HepG2 (cell line): Measurements from ENCODE around the gene TTLL1. TPM values are rescaled to one million over a fixed set of nuclear protein-coding genes. Genes with fewer than 3 reads are reported as not detected.
A peak's percentile ranks its signal among the peaks of the same experiment; 100 is the strongest.

Experiments used
- BHLHE40 ChIP-seq: IDR thresholded peaks from 2 replicates; pipeline ENCODE4 v1.6.1; 2011; ENCODE audit warnings: low read length, improper control_type of control experiment
- FOXC1 ChIP-seq: sonication (generic); formaldehyde crosslinking; IDR thresholded peaks from 2 replicates; pipeline ENCODE4 v1.8.0; 2022; ENCODE audit warnings: mild to moderate bottlenecking, missing genetic modification reagents, borderline replicate concordance
- MYC ChIP-seq: sonication (generic); formaldehyde crosslinking; IDR thresholded peaks from 2 replicates; pipeline ENCODE4 v1.9.0; 2021; ENCODE audit warnings: missing genetic modification reagents, borderline replicate concordance
- SMAD9 ChIP-seq: sonication (generic); formaldehyde crosslinking; IDR thresholded peaks from 2 replicates; pipeline ENCODE4 v1.5.1; 2020; ENCODE audit warnings: mild to moderate bottlenecking, missing genetic modification reagents
- ZBTB8A ChIP-seq: sonication (generic); formaldehyde crosslinking; IDR thresholded peaks from 2 replicates; pipeline ENCODE4 v1.4.0; 2020; ENCODE audit warnings: mild to moderate bottlenecking, low read depth, missing genetic modification reagents, borderline replicate concordance
- ZNF430 ChIP-seq: sonication (generic); formaldehyde crosslinking; IDR thresholded peaks from 2 replicates; pipeline ENCODE4 v1.9.0; 2021; ENCODE audit warnings: mild to moderate bottlenecking, missing genetic modification reagents
- ZNF570 ChIP-seq: sonication (generic); formaldehyde crosslinking; IDR thresholded peaks from 2 replicates; pipeline ENCODE4 v1.4.0; 2020; ENCODE audit warnings: mild to moderate bottlenecking, missing genetic modification reagents, borderline replicate concordance
- ZNF709 ChIP-seq: sonication (generic); formaldehyde crosslinking; IDR thresholded peaks from 2 replicates; pipeline ENCODE4 v1.5.0; 2020; ENCODE audit warnings: mild to moderate bottlenecking, missing genetic modification reagents
- ZNF710 ChIP-seq: sonication (generic); formaldehyde crosslinking; IDR thresholded peaks from 2 replicates; pipeline ENCODE4 v1.5.0; 2020; ENCODE audit warnings: mild to moderate bottlenecking, missing genetic modification reagents, borderline replicate concordance
- polyA plus RNA-seq, 8 experiments: library from polyadenylated mRNA; depleted of rRNA in 3 of 8; stranded (reverse) in 7 of 8; unstranded in 1 of 8; fragments of >200 nt; fragmentation: Illumina TruSeq in 4 of 8; extraction: Trizol in 4 of 8; gene quantifications; 2 replicates each; pipeline versions ENCODE4 v1.2.1 to v1.2.3, GENCODE V29; 2011 to 2016; ENCODE audit warnings: low read depth in 4 of 8, missing spikeins in 1 of 8, mixed read lengths in 1 of 8; ENCODE audit not compliant: insufficient read depth in 1 of 8
- total RNA-seq, 5 experiments: library from RNA; depleted of rRNA; stranded (reverse); fragments of >200 nt; fragmentation: Illumina TruSeq; extraction: Trizol; gene quantifications; 2 replicates each; pipeline ENCODE4 v1.2.3, GENCODE V29; 2016; ENCODE audit warnings: low read depth in 1 of 5
- TF ChIP-seq, protein P1 (sequence below): sonication (generic); formaldehyde crosslinking; conservative IDR thresholded peaks from 2 replicates; pipeline ENCODE4 v1.4.0; 2020; ENCODE audit warnings: mild to moderate bottlenecking, missing genetic modification reagents, moderate library complexity
- TF ChIP-seq, protein P2 (sequence below): sonication (generic); formaldehyde crosslinking; IDR thresholded peaks from 2 replicates; pipeline ENCODE4 v1.4.0; 2020; ENCODE audit warnings: missing genetic modification reagents, mild to moderate bottlenecking, borderline replicate concordance
- TF ChIP-seq, protein P3 (sequence below): sonication (generic); formaldehyde crosslinking; IDR thresholded peaks from 2 replicates; pipeline ENCODE4 v1.4.0; 2020; ENCODE audit warnings: mild to moderate bottlenecking, missing genetic modification reagents, borderline replicate concordance

TTLL1 gene
- total and polyA plus RNA-seq, 2 of the 13 experiments (the other 11 are each of a cell fraction or from before 2014, with no cell fraction given): 1.6 to 5.3 TPM

GRCh38 chr22:43088984-43089717, at the start of gene TTLL1 (continued):
- TF ChIP-seq FOXC1 (CRISPR knock-in tag) (peak; percentile 65; the same call in 1 of the 2 replicates), ZNF570 (CRISPR knock-in tag) (no peak), ZNF710 (peak; percentile 76; the same call in 1 of the 2 replicates), SMAD9 (CRISPR knock-in tag) (0 out of 2 replicates have a peak, but pooled peaks have one; percentile 72), ZBTB8A (CRISPR knock-in tag) (no peak), ZNF709 (CRISPR knock-in tag) (no peak), MYC (peak; percentile 52; the same call in 1 of the 2 replicates), BHLHE40 (peak; percentile 26; the same call in 1 of the 2 replicates), ZNF430 (CRISPR knock-in tag) (no peak; the same call in 1 of the 2 replicates)
- TF ChIP-seq, protein P1, sequence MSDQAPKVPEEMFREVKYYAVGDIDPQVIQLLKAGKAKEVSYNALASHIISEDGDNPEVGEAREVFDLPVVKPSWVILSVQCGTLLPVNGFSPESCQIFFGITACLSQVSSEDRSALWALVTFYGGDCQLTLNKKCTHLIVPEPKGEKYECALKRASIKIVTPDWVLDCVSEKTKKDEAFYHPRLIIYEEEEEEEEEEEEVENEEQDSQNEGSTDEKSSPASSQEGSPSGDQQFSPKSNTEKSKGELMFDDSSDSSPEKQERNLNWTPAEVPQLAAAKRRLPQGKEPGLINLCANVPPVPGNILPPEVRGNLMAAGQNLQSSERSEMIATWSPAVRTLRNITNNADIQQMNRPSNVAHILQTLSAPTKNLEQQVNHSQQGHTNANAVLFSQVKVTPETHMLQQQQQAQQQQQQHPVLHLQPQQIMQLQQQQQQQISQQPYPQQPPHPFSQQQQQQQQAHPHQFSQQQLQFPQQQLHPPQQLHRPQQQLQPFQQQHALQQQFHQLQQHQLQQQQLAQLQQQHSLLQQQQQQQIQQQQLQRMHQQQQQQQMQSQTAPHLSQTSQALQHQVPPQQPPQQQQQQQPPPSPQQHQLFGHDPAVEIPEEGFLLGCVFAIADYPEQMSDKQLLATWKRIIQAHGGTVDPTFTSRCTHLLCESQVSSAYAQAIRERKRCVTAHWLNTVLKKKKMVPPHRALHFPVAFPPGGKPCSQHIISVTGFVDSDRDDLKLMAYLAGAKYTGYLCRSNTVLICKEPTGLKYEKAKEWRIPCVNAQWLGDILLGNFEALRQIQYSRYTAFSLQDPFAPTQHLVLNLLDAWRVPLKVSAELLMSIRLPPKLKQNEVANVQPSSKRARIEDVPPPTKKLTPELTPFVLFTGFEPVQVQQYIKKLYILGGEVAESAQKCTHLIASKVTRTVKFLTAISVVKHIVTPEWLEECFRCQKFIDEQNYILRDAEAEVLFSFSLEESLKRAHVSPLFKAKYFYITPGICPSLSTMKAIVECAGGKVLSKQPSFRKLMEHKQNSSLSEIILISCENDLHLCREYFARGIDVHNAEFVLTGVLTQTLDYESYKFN (CRISPR knock-in tag): peak; percentile 49
- TF ChIP-seq, protein P2, sequence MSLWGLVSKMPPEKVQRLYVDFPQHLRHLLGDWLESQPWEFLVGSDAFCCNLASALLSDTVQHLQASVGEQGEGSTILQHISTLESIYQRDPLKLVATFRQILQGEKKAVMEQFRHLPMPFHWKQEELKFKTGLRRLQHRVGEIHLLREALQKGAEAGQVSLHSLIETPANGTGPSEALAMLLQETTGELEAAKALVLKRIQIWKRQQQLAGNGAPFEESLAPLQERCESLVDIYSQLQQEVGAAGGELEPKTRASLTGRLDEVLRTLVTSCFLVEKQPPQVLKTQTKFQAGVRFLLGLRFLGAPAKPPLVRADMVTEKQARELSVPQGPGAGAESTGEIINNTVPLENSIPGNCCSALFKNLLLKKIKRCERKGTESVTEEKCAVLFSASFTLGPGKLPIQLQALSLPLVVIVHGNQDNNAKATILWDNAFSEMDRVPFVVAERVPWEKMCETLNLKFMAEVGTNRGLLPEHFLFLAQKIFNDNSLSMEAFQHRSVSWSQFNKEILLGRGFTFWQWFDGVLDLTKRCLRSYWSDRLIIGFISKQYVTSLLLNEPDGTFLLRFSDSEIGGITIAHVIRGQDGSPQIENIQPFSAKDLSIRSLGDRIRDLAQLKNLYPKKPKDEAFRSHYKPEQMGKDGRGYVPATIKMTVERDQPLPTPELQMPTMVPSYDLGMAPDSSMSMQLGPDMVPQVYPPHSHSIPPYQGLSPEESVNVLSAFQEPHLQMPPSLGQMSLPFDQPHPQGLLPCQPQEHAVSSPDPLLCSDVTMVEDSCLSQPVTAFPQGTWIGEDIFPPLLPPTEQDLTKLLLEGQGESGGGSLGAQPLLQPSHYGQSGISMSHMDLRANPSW (CRISPR knock-in tag): no peak
- TF ChIP-seq, protein P3, sequence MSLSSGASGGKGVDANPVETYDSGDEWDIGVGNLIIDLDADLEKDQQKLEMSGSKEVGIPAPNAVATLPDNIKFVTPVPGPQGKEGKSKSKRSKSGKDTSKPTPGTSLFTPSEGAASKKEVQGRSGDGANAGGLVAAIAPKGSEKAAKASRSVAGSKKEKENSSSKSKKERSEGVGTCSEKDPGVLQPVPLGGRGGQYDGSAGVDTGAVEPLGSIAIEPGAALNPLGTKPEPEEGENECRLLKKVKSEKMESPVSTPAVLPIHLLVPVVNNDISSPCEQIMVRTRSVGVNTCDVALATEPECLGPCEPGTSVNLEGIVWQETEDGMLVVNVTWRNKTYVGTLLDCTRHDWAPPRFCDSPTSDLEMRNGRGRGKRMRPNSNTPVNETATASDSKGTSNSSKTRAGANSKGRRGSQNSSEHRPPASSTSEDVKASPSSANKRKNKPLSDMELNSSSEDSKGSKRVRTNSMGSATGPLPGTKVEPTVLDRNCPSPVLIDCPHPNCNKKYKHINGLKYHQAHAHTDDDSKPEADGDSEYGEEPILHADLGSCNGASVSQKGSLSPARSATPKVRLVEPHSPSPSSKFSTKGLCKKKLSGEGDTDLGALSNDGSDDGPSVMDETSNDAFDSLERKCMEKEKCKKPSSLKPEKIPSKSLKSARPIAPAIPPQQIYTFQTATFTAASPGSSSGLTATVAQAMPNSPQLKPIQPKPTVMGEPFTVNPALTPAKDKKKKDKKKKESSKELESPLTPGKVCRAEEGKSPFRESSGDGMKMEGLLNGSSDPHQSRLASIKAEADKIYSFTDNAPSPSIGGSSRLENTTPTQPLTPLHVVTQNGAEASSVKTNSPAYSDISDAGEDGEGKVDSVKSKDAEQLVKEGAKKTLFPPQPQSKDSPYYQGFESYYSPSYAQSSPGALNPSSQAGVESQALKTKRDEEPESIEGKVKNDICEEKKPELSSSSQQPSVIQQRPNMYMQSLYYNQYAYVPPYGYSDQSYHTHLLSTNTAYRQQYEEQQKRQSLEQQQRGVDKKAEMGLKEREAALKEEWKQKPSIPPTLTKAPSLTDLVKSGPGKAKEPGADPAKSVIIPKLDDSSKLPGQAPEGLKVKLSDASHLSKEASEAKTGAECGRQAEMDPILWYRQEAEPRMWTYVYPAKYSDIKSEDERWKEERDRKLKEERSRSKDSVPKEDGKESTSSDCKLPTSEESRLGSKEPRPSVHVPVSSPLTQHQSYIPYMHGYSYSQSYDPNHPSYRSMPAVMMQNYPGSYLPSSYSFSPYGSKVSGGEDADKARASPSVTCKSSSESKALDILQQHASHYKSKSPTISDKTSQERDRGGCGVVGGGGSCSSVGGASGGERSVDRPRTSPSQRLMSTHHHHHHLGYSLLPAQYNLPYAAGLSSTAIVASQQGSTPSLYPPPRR (CRISPR knock-in tag): 0 out of 2 replicates have a peak, but pooled peaks have one; percentile 40
